GM18909 (cell line): Measurements from ENCODE around the gene HOXD11.

Source experiments
- ATAC-seq: cut with Tn5 transposase; IDR thresholded peaks from one replicate; pipeline ENCODE4 v1.9.1; 2021; ENCODE audit warnings: mild to moderate bottlenecking; ENCODE audit not compliant: unreplicated experiment, poor library complexity

HOXD11 gene

GRCh38 chr2:176146101-176146500, 39.0 kb downstream of the HOXD11 start:
- ATAC-seq: no peak

- no peak for ATAC-seq
These were observed 39.6 kb downstream of the HOXD11 start for GRCh38 chr2:176146645-176147044.

GRCh38 chr2:176147210-176147799, 40.2 kb downstream of the HOXD11 start:
- ATAC-seq: no peak

- no peak for ATAC-seq
These were observed 40.9 kb downstream of the HOXD11 start for GRCh38 chr2:176147800-176148496.

- no peak for ATAC-seq
These were observed 41.8 kb downstream of the HOXD11 start for GRCh38 chr2:176148751-176149421.

- ATAC-seq: no peak
These were observed 42.4 kb downstream of the HOXD11 start for GRCh38 chr2:176149481-176149938.

- no peak for ATAC-seq
These were observed 43.0 kb downstream of the HOXD11 start for GRCh38 chr2:176149939-176150583.

- ATAC-seq: no peak
These were observed 43.7 kb downstream of the HOXD11 start for GRCh38 chr2:176150584-176151441.

GRCh38 chr2:176151442-176152287, 44.6 kb downstream of the HOXD11 start, which contains the start of gene HOXD4:
HOXD4 (plus strand) TSS chr2:176151550; CDS start chr2:176151634, 84 bp downstream.
- ATAC-seq: no peak

- ATAC-seq: no peak
These were observed 45.5 kb downstream of the HOXD11 start for GRCh38 chr2:176152350-176153181.

GRCh38 chr2:176154576-176155252, 47.6 kb downstream of the HOXD11 start:
- ATAC-seq: no peak

- ATAC-seq: no peak
These were observed 48.4 kb downstream of the HOXD11 start for GRCh38 chr2:176155356-176156044.

- ATAC-seq: no peak
These were observed 49.3 kb downstream of the HOXD11 start for GRCh38 chr2:176156301-176156806.

- no peak for ATAC-seq
These were observed 49.9 kb downstream of the HOXD11 start, which contains the start of gene HOXD3 for GRCh38 chr2:176156807-176157498. HOXD3 (plus strand) TSS chr2:176157307; CDS start chr2:176169115, 11,808 bp downstream.

- ATAC-seq: no peak
These were observed 50.6 kb downstream of the HOXD11 start for GRCh38 chr2:176157499-176158185.

GRCh38 chr2:176158186-176158591, 51.1 kb downstream of the HOXD11 start:
- ATAC-seq: no peak
